NCI-H82 (cell line): ENCODE data around the gene NDST1.

Source experiments
- DNase-seq: peaks from one replicate; lab custom pipeline; 2025; lab: John Stamatoyannopoulos, UW

NDST1 gene

GRCh38 chr5:150544611-150545219 lies 36.8 kb downstream of the NDST1 start:
- DNase-seq = peak; percentile 92

- no peak for DNase-seq
Observed at GRCh38 chr5:150545246-150545645, 37.3 kb downstream of the NDST1 start.

GRCh38 chr5:150548123-150548522 lies 40.2 kb downstream of the NDST1 start:
- DNase-seq = no peak

- DNase-seq = no peak
Observed at GRCh38 chr5:150549735-150550134, 41.8 kb downstream of the NDST1 start.

- DNase-seq = no peak
Observed at GRCh38 chr5:150550286-150550685, 42.4 kb downstream of the NDST1 start.

- DNase-seq = no peak
Observed at GRCh38 chr5:150551066-150551465, 43.1 kb downstream of the NDST1 start.

GRCh38 chr5:150553402-150553801 lies 45.5 kb downstream of the NDST1 start:
- no peak for DNase-seq

GRCh38 chr5:150553911-150554310 lies 46.0 kb downstream of the NDST1 start:
- DNase-seq = no peak

- no peak for DNase-seq
Observed at GRCh38 chr5:150554857-150555256, 46.9 kb downstream of the NDST1 start.

- DNase-seq = no peak
Observed at GRCh38 chr5:150556106-150556505, 48.2 kb downstream of the NDST1 start.

GRCh38 chr5:150556859-150557508 lies 49.1 kb downstream of the NDST1 start:
- DNase-seq = no peak

GRCh38 chr5:150557509-150557872 lies 49.6 kb downstream of the NDST1 start:
- DNase-seq = no peak

- no peak for DNase-seq
Observed at GRCh38 chr5:150558088-150558621, 50.2 kb downstream of the NDST1 start.

GRCh38 chr5:150559088-150559487 lies 51.2 kb downstream of the NDST1 start:
- DNase-seq = no peak

- DNase-seq = no peak
Observed at GRCh38 chr5:150559701-150560100, 51.8 kb downstream of the NDST1 start.

- DNase-seq = peak; percentile 93
Observed at GRCh38 chr5:150560401-150561191, 52.7 kb downstream of the NDST1 start.

- DNase-seq = no peak
Observed at GRCh38 chr5:150561192-150561512, 53.2 kb downstream of the NDST1 start.

- no peak for DNase-seq
Observed at GRCh38 chr5:150561571-150562275, 53.8 kb downstream of the NDST1 start.

- peak; percentile 64 for DNase-seq
Observed at GRCh38 chr5:150562832-150563231, 54.9 kb downstream of the NDST1 start.

GRCh38 chr5:150565868-150566267 lies 57.9 kb downstream of the NDST1 start:
- no peak for DNase-seq

GRCh38 chr5:150567031-150567717 lies 59.2 kb downstream of the NDST1 start:
- DNase-seq = no peak

- DNase-seq = no peak
Observed at GRCh38 chr5:150568663-150569062, 60.7 kb downstream of the NDST1 start.
